Mucosa of gallbladder (tissue), 1 donor: ENCODE measurements around the gene RRH. TPM values are rescaled to one million over a fixed set of nuclear protein-coding genes. Genes with fewer than 3 reads are reported as not detected.
"Not testable (repeated sequence)": the region's sequence is repeated elsewhere in the genome, so short reads cannot be mapped to it uniquely, and the experiment has no call there.

ENCODE experiments used
- DNase-seq: peaks from one replicate; pipeline ENCODE4 v3.0.0-alpha.2; 2020; ENCODE audit warnings: low spot score
- total RNA-seq: library from RNA; stranded (reverse); gene quantifications from one replicate; pipeline ENCODE4 v1.2.1, GENCODE V29; 2021
- donor health status: DM: no; HTN: no; CAD: no.

Gene RRH
- total RNA-seq, 1 donor from 2014 or later, result 0.23 TPM

DNA sequence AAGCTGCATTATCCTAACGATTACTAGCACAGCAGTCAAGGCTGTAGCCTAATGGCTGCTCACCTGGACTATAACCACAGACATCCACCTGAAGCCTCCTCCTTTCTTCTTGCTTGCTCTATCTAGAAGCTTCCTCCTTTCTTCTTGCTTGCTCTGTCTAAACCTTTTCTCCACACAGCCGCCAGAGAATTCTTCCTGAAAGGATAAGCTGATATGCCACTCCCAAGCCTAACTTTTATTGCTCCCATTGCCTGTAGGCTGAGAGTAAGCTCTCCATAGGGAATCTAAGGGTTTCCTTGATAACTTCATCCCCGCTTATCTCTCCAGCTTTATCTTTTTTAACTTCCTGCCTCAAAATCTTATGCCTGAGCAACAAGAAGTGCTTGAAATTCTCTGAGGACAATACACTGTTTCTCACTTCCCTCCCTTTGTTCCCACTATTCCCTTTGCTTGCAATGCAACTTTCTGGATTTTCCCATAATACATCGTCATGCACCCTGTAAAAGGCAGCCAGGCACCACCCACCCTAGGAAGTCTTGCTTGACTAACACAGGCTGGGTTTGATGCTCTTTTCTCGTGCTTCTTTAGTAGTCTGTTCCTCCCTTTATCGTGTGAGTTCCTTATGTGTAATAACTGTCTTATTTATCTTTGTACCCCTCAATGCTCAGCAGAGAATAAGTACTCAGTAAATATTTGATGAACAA, 18.8 kb downstream of the RRH start:
- DNase-seq, result no peak

DNA sequence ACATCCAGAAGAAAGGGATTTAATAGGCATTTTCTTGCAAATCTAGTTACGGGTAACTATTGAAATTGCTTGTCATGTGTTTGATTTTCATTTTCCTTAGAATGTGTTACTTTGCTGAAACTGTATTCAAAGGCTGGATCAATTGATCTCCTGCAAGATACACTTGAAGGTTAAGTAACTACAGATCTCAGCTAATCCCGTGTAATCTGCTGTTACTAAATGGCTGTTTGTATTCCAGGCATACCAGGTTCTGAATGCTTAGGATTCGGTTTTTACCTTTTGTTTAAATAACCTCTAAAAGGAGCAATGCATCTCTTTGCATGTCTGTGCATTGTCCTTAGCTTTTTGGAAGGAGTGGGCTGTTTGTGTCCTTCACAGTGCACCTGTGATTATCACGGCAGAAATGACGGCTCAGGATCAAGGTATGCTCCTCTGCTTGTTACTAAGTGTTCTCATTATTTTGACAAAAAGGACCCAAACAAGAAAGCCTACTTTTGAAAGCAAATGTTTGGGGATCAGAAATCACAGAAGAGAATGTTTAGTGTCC, 20.2 kb downstream of the RRH start, which contains the start of gene LRIT3:
Gene LRIT3, plus strand, starts transcription at position 212 of the 547 bp plus-strand sequence. Its CDS starts 95 bp downstream, at position 307.
- DNase-seq, result no peak

DNA sequence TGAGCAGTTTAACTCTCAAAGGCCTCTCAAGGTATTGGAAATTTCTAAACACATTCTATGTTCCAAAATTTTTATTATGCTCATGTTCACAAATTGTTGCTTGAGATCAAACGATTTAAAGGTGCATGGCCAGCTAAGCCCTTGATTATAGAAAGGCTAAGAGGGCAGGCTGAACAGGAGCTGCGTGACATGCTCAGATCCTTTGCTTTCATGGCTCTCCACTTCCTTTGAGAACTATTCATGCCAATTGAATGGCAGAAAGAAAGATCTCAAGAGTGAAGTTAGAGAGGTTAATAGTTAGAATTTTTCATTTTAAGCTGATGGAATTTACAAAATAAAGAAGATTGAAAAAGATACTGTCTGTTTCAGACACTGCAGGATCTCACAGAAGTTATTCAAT, 20.7 kb downstream of the RRH start:
- DNase-seq, result no peak

DNA sequence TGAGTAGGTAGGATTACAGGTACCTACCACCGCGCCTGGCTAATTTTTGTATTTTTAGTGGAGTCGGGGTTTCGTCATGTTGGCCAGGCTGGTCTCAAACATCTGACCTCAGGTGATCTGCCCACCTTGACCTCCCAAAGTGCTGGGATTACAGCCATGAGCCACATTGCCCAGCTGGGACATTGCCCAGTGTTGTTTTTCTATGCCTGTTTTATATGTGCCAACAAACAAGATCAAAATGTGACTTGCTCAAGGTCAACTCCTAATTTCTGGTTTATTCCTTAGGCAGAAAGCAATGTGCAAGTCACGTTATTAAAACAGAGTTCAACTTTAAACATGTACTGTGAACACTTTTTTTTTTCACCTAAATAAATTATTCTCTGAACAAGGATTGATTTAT, 22.8 kb downstream of the RRH start:
- DNase-seq, result no peak

DNA sequence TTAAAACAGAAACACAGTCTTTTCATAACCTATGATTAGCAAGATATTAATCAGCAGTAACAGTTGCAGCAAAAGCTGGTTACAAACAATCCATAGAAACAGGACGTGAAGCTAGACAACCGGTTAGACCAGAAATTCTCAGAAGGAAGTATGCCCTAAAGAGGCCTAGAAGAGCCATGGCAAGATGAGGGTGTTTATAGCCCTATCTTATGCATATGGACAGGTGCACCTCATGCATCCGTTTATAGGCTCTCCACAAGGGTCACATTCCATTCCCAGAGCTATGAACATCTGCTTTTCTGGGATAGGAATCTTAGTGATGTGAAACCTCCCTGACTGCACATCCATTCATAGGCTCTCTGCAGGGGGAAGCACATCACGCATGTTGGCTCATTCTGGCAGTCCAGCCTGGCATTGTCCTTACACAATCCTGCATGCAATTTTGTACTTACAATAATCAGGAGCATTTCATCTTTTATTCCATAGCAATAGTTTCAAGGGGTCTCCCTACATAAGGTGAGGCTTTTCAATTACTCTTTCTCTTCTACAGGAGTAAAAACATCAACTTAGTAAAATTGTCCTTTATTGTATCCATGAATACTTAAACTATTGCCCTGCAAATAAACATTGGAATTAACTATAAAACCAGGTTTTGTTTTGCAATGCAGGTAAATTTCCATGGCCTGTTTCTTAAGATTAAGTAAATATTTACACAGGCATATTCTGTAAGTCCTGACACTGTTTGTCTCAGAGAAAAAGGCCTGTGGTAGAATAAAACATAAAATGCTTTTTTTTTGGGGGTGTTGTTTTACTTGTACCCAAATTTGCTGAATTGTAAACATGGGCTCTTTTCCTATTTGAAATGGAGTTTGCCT, 31.9 kb downstream of the RRH start:
- DNase-seq, result not testable (repeated sequence)

DNA sequence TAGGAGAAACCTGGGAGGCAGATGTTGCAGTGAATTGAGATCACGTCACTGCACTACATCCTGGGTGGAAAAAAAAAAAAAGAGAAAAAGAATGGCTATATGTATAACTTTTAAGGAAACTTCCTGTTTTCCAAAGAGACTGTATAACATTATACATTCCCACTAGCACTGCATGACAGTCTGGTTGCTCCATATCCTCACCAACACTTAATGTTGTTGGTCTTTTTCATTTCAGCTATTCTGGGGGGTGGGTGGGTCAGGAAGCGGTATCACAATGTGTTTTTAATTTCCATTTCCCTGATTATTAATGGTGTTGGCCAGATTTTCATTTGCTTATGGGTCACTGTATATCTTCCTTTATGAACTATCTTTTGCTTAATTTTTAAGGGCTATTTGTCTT, 33.5 kb downstream of the RRH start:
- DNase-seq, result no peak

DNA sequence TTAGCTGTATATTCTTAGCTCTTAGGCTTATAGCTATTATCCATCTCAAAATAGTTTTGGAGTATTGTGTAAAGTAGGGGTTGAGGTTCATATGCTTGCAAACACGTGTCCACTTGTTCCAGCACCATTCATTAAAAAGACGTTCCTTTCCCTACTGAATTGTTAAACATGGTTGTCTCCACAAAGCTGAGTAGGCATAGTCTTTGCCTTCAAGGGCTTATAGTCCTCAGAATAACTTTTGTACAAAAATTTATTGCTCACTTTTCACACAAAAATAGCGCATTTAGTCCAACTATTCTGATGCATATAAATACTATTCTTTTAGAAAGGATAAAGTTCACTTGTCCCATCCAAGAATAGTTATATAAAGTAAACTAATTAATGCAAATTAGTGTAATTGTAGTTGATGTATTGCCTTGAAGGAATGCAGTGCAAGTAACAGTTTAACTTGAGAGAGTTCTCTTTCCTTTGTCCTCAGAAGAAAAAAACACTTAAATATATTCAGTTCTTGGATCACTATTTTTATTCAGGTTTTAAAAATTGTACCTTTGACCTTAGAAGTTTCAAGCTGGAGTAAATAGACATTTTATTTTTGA, 34.2 kb downstream of the RRH start:
- DNase-seq, result no peak

DNA sequence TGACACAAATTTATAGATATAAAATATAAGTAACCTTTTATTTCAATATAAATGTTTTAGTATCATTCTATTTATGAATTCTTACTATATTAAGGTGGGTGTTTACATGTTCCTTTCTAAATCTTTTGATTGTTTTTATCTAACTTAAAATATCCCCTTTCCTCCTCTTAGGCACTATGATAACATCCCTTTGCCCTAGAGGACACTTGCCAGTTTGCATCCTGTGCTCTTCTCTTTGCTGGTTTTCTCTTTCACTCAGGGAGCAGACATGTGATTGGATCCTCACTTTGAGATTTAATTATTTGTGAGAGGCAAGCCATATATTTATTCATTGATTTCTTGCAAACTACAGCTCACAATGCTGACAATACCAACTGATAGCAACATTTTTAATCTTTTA, 36.4 kb downstream of the RRH start:
- DNase-seq, result no peak

DNA sequence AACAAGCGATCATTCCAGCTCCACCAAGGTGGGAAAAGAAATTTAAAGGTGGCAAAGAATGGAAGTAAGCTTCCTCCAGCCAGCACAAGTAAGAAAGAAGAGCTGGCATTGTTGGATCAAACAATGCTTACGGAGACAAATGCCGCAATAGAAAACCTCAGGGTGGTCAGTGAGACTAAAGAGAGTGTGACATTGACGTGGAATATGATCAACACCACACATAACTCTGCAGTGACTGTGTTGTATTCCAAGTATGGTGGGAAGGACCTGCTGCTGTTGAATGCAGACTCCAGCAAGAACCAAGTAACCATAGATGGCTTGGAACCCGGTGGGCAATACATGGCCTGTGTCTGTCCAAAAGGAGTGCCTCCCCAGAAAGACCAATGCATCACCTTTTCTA, 42.3 kb downstream of the RRH start:
- DNase-seq, result no peak

DNA sequence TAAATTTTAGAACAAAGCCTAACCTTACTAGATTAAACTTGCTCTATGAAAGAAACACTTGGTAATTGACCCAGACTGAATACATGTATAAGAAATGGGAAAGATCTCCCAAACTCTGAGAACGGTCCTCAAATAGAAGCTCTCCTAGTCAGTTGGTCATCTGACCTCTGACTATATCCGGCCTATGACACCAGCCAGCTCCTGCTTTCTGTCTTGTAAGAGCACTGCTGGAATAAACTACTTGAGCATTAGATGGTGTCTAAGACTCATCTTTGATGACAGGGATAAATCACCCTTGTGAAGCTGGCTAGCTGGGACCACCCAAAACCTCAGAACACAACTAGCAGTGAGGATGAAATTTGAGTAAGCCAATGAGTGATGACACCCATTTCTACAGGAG, 44.3 kb downstream of the RRH start:
- DNase-seq, result no peak

DNA sequence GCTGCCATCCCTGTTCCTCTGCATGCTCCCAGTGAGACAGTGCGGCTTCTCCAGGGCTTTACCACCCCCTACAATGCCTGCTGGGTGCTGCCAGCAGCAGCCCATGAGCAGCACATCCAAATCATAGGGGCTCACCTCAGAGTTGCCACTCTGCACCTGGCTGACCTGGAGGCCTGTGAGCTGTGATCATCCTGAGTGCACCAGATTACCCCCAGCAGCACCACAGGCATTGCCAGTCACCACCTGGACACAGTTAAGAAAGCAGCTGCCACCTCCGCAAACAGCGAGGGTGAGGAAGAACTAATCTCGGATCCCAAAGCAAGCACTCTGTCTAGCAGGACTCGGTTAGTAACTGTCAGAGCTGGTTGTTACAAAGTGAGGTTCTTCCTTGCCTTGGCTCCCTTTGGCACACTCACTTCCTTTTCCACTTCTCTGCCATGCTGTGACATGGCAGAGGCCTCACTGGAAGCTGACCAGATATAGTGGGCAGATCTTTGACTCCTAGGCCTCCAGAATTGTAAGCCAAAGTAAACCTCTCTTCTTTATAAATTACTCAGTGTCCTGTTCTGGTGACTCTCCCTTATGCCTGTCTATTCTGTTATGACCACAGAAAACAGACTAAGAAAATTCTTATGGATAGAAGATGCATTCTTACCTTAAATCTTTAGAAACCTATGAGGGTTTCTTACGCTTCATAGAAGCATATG, 45.3 kb downstream of the RRH start:
- DNase-seq, result no peak

DNA sequence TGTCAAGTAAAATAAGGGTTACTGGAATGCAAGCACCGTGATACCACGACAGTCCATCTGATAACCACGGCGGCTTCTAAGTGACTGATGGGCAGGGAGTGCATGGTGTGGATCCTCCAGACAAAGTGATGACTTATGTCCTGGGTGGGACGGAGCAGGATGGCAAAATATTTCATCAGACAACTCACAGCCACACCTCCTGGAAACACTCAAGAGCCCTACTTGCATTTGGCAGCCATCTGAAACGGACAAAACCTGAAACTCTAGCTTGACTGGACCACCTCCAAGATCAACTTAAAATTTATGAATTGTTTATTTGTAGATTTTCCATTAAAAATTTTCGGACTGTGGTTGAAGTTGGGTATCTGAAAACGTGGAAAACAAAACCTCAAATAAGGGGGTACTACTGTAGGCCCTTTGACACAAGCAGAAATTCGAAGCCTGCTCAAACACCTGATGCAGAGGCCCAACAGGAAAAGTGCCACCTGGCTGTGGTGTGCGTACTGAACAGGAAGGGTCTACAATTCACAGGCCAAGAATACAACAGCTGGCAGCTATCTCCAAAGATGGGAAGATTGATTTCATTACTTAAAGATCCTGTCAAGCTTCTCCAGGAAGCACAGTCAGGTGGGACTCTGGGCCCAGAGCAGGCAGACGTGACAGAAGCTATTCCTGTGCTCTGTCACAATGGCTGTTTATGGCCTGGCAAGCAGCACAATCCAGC, 46.2 kb downstream of the RRH start:
- DNase-seq, result no peak

DNA sequence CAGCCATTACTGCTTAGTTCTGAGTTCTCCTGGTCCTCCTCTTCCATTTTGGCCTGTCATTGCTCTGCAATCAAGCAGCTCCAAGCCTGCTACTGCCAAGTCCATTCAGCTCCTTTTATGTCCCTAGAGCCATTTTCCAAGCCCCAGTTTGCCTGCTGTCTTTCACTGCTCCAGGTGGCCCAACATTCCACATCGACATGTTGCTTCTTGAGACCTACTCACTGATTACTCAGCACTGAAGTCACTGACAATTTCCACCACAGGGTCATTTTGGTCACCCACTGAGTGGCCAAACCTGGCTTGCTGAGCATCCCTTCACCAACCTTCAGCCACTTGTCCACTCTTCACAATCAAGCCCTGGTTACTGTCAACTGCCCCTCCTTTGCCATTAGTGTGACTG, 47.3 kb downstream of the RRH start:
- DNase-seq, result no peak

DNA sequence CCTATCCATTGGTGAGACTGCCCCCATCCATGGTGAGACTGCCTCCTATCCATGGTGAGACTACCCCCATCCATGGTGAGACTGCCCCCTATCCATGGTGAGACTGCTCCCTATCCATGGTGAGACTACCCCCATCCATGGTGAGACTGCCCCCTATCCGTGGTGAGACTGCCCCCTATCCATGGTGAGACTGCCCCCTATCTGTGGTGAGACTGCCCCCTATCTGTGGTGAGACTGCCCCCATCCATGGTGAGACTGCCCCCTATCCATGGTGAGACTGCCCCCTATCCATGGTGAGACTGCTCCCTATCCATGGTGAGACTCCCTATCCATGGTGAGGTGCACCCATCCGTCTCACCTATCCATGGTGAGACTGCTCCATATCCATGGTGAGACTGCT, 47.8 kb downstream of the RRH start:
- DNase-seq, result not testable (repeated sequence)

DNA sequence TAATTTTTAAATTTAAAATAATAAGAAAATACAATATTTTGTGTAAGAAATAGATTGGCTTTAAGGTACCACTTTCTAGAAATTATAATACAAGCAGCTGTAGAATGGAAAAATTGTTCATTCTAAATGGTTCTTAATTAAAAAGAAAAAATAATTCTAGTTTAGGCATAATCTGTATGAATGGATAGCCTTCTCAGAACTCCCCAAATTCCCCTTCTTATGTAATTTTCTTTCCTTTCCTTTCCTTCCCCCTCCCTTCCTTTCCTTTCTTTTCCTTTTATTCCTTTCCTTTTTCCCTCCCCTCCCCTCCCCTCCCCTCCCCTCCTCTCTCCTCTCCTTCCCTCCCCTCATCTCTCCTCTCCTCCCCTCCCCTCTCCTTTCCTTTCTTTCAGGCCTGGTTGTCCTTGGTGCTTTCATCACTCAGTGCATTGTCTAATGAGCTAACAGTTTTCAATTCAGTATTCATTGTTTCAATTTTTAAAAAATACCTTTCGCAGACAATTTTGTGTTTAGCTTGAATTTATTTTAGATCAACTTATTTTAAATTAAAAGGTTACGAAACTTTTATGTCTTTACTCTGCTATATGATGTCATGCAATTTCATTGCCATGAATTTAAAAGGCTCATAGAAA, 49.0 kb downstream of the RRH start:
- DNase-seq, result no peak

DNA sequence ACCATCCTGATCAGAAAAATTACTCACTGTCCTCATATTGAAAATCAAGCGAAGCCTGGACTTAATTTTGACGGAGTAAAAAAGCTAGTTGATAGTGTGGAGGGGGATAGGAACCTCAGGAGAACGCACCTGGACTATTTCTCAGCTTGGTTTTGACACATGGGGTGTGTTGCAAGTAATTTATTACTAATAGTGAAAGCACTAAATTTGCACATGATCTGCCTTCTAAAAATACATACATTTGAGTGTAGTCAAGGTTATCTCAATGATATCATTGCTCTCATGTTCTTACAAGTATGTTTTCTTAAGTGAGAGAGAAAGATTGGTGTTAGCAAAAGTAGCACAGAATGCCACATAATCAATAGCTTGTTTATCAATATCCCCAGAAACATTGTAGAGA, 49.6 kb downstream of the RRH start:
- no peak for DNase-seq

DNA sequence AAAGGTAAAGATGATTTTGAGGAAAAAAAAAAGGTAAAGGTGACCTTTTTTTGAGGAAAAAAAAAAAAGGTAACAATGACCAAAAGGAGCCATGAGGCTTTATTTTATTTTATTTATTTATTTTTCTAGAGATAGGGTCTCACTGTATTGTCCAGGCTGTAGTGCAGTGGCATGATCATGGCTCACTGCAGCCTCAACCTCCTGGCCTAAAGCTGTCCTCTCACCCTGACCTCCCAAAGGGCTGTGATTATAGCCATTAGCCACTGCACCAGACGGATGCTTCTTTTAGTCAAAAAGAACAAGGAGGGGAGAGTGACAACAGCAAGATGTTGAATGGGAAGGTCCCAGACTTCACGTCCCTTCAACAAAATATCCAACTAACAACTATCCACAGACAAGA, 50.6 kb downstream of the RRH start:
- DNase-seq, result no peak

DNA sequence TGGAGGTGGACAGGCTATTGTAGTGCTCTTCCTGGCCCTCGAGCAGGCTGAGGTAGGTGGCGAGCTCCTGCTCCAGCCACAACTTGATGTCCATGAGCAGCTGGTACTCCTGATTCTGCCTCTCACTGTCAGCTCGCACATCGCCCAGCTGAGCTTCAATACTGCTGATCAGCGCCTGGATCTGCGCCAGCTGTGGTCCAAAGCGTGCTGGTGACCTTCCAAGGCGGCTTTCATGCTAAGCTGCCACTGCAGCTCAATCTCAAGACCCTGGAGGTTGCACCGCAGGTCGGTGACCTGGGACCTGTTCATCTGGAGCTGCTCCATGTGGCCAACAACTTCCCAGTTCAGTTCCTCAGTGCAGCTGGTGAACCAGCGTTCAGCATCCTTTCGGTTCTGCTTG, 51.3 kb downstream of the RRH start:
- no peak for DNase-seq

DNA sequence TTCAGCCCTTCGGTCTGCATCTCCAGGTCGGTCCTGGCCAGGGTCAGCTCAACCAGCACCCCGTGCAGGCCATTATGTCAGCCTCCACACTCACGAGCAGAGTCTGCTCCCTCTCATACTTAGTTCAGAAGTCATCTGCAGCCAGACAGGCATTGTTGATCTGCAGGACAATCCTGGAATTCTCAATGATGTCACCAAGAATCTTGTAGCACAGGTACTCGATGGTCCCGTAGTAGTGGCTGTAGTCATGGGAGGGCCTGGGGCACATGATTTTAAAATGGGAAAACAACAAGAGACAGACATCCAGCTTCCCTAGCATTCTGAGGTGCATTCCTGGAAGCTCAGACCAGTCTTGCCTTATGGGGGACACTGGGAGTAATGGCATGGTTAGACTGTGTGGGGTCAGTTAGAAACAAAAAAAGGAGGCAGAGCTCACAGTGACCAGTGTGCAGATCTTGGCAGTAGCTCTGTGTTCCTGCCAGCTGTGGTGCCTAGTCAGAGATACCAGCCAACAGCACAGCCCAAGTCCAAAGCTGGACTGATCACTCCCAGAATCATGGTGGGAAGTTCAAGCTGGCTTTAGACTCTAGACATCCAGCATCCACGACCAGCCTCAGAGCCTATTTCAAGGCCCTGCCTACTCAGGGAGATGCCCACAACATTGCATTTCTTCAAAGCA, 52.0 kb downstream of the RRH start:
- DNase-seq, result no peak

DNA sequence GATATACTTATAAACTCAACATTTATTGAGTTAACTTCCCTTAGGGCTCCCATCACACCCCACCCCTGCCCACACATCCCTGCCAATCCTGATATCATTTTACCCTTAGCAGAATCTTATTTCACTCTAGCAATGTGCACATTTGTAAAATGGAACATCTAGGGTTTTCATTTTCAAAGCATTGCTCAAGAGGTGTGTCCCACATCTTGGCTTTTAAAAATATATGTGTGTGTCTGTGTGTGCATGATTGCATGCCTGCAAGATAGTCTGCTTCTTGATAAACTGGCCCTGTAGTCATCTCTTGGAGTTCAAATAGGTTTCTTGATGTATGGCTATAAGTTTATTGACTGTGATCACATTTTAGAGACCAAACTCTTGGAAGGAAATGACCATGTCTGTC, 58.5 kb downstream of the RRH start:
- no peak for DNase-seq
